ENCODE measurements around the gene ZNF80.

The ZNF80 gene

DNA sequence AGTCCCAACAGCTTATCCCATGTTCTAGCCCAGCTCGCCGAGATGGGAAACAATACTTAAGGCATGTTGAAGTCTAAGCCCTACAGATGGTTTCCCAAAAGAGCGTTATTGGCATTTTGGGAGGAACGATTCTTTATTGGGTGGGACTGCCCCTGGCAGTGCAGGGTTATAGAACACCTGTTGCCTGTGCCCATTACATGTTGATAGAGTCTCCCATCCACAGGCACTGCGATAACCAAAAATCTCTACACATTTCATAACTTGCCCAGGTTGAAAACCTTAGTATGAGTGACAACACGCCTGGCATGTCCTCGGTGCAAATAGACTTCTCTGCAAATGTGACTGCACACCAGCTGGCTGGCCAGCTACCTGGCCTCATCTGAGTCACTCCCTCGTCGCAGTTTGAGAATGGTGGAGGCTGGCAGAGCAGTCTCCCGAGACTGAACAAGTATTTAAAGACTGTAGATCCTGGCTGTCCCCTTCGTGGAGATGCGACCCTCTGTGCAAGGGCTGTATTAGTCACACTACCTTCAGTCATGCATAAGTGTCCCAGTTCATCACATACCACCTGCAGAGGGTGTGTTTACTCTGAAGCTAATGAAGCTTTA lies 18.7 kb downstream of the ZNF80 start:
- no peak for DNase-seq

DNA sequence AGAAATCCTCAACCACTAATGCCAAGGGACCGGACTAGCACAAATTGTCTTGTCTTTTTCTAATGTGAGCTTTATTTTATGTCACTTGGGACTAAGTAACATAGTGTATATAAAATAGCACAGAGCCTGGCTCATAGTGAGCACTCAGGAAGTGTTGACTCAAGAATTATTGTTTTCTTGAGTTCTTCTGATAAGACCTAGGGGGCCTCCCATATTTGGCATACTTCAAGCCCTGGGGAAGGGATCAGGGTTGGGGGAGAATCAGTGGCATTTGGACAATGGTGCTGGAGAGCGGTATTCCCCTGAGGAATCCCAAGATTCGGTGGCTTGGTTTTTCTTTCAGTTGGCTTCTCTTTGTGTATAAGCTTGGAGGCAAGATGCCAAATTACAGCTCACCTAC lies 19.4 kb downstream of the ZNF80 start:
- DNase-seq = no peak

DNA sequence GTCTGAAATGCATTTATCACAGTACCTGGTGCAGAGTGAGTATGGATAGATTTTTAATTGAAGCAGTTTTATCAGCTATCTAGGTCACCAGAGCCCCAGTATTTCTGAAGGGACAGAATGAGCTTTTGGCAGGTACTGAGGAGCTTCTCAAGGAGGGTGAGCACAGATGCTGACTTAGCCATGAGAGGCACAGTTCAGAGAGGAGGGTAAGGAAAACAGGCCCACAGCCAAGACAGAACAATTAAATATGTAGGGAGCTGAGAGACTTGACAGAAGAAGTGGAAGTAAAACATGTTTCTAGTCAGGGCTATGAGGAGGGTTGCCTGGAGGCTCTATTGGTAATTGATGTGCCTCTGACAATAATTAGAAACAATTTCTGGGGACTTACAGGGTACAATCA lies 20.1 kb downstream of the ZNF80 start:
- no peak for DNase-seq

DNA sequence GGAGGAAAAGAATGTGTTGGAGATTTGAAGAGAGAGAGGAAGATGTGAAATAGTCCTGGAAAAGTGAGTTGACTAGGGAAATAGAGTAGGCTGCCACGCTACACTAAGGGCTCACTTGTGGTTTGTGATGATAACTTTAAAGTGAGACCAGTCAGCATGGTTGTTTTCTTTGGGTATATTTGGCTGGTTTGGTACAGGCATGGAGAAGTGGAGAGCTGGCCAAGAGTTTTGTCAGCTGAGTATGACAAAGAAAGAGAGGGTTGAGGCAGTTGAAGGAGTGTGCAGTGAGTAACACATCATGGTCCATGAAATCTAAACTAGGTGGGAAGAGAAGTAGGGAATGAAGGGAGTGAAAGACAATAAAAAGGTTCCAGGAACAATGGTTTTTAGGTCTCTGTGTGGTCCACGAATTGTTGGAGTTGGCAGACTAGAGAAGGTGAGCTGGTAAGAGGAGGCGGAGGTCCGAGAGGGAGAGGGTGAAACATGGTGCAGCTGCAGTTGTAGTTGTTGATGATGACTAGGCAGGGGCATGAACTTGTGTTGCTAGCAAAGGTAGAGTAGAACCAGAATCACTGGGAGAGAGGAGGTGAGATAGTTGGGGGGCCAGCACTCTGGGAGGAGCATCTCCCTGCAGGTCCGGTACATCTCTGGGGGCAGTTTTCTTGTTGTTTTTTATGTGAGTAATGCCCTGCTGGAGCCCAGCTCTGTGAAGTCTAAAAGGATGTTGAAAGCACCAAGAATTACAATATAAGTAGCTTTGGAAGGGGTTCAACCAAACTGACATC lies 21.0 kb downstream of the ZNF80 start:
- DNase-seq = no peak

DNA sequence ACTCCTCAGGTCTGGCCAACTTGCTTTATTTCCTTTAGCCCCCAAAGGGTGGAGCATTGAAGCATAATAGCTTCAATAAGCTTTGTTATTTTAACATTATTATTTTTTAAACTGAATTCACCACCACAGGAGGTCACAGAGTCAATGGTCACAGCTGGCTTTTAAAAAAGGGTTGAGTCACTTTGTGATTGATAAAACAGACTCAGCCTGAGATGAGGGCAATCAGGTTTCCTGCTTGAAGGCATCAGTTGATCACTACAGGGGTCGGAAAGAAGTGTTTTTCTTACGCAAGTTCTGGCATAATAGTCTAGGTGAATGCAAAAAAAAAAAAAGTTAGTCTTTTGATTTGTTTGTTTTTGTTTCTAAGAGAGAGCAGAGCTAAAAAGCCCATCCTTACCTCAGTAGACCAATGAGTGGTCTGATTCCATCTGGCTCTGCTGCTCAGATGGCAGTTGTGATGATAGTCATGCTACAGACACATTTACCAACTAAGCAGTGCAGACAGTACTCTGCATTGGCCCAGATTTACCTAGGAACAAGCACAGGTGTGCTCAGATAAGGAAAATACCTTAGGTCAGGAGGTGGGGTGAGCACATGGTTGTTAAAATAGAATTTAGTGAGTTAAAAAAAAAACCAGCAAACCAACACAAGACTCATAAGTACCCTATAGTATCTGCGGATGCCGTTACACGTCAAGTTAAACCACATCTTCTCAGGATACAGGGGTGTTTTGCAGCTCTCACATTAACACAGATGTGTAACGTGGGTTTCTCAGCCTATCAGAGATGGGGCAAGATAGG lies 22.6 kb downstream of the ZNF80 start:
- no peak for DNase-seq

DNA sequence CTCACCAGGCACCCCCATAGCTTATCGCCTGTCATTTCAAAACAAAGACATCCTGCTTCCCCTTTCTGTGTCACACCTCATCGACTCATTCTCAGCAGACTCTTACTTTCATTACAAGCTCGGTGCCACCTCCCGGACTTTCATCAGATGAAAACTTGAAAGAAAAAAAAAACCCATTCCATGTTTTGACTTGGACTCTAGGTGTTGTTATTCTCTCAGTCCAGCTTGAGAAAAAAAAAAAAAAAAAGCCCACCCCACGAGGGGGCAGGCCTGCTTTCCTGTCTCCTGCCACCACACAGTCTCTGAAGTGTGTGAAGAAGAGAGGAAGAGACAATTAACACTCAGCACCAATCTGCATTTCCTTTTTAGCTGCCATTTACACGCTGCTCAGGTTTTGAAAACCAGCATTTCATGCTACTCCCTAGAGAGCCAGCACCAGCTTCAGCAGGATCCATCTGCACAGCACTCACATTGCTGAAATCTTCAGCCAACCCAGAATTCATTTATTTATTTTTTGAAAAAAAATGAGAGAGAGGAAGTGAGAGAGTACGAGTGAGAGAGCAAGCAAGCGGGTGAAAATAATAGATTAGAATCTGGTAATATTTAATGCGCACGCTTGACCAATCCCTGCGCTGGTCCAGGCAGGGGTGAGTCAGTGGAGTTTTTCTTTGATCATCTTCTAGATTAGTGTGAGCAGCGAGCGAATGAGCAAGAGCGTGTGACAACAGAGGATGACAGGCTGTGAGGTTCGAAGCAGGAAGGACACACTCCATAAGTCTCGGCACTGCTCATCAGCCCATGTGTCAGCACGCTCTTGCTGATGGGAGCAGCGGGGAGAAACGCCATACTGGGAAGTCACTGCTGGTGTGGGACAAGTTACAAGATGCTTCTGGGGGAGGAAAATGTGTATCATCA lies 23.5 kb downstream of the ZNF80 start:
- DNase-seq = peak; percentile 51

DNA sequence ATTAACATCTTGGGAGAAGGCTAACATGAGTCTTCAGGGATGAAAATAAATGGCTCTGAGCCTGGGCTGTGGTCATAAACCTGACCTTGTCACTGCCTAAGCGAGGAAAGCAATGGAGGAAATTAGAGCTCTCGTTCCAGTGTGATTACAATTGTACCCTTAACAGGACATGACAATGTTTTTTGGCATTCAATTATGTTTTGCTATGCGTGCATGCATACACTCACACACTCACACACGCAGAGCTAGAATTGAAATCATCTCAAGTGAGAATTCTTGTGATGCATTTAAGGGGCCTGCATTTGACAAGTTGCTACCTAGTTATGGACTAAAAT lies 24.1 kb downstream of the ZNF80 start:
- DNase-seq = peak; percentile 16

DNA sequence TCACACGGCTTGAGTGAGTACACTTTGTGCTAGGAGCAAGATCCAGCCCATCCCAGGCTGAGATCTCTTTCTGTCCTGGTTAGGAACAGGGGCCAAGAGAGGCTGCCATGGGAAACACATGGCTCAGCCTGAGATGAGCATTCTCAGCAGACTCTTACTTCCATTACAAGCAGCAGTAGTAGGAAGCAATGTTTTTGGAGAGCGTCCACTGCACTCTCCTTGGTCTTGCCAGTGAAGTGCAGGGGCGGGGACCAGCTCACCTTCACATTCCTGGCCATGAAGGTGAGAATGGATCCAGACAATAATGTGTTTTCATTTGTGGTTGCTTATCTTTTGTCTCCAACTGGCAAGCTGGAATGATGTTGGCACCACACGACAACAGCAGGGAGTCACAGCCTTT lies 24.7 kb downstream of the ZNF80 start:
- DNase-seq = no peak

DNA sequence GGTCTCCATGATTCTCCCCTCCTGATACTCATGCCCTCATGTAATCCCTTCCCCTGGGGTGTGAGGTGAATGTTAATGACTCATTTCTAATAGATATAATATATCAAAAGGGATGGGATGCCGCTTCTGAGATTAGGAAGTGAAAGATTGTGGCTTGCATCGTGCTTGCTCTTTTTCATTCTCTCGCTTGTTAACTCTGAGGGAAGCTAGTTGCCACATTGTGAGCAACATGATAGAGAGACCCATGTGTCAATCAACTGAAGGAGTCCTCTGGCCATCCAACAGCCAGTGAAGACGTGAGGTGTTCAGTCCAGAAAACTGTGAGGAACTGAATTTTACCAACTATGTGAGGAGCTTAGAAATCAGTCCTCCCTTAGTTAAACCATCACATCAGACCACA lies 29.6 kb downstream of the ZNF80 start:
- no peak for DNase-seq

DNA sequence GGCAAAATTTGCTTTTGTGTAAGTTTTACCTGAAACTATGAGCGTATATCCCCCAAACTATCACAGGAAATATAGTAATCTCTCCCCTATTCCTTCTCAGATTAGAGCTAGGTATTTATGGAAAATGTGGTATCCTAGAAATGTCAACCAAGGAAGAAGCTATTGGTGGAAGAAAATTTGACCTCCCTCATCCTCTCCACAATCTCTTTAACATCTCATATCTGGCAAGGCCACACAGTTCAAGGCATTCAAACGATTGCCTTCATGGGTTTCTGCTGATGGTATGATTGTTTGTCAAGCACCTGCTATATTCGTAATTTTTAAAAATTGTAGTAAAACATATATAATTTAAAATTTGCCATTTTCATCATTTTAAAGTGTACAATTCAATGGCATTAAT lies 31.0 kb downstream of the ZNF80 start:
- no peak for DNase-seq

DNA sequence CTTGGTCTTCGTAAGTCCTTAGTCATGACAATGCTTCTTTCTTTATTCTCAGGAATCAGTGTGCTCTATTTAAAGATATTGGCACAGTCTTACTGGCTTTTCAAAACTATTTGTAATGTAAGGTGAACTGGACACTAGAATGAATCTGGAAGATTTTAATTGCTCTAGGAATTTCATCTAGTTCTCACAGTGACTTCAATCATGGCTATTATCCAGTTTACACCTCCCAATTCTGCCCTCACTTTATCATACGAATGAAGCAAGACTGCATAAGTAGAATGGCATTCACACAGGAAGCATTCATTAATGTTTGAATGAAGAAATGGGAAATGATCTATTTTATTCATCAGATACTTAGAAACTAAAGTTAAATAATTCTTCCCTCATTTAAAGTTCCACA lies 31.8 kb downstream of the ZNF80 start:
- no peak for DNase-seq

DNA sequence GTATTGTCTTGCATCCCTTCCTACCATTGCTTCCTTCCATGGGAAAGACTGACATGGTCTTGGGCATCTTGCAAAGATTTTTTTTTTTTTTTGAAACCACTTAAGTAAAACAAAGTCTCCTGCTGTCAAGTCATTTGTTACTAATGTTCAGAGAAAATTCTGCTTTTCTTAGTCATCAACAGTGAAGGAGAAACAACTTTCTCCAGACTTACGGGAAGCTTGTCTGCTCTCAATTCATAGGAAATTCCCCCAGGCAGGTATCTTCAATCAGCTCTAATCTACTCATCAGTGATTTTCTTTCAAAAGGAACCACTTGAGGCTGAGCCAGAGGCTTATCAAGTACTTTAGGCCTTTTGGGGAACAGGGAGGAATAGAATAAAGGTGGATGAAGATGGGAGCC lies 42.6 kb downstream of the ZNF80 start:
- DNase-seq = no peak

DNA sequence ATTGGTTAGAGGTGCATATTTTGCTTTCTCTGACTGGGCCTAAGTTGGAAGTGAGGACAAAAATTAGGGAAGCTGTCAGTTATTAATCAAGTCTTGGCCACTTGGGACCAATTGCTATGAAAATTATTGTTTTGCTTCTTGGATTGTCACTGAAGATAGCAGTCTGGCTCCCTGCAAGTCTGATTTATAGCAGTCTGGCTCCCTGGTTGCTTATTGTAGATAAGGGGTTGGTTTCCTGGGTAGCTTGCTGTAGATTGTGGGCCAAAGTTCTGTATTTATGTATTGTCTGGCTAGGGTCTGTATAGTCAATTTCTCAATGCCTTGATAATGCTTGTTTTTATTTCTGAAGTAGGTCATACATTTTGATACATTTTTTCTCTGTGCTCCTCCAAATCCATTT lies 45.2 kb downstream of the ZNF80 start:
- DNase-seq = no peak

DNA sequence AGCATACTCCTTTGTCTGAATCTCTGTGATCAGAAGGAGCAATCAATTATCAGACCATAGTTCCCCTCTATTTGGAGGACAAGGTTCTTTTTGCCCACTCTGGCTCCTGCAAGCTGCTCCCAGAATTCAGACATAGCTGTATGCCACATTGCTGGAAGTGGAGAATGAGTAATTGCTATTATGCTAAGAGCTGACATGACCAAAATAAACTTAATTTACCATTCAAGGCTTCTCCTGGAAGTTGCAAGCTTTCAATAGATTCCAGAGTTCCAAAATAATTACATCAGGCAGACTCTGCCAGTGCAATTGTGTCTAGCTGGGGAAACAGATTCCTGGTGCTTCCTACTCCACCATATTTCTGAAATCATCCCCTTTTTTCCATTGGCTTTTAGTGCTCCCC lies 50.9 kb downstream of the ZNF80 start:
- DNase-seq = no peak
